ENCODE results near the gene SNTG2.
"Not testable (repeated sequence)": the region's sequence is repeated elsewhere in the genome, so short reads cannot be mapped to it uniquely, and the experiment has no call there.

The SNTG2 gene

GRCh38 chr2:1209246-1209645 is 258.6 kb downstream of the SNTG2 start:
- no peak for DNase-seq

DNA sequence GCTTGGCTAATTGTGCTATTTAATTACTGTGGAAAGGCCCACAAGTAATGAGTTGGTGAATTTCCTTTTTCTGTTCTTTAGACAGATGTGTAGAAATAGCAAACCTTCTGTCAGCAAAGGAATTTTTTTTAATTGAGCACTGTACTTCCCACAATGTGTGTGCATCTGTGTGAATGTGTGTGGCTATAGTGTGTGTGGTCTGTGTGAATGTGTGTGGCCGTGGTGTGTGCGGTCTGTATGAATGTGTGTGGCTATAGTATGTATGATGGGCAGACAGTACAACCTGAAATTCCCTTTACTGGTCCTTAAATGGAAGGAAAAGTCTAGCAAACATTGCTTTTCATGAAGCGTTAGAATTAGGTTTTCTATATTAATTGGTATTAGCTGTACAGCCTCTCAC is 259.1 kb downstream of the SNTG2 start:
- DNase-seq, result no peak

DNA sequence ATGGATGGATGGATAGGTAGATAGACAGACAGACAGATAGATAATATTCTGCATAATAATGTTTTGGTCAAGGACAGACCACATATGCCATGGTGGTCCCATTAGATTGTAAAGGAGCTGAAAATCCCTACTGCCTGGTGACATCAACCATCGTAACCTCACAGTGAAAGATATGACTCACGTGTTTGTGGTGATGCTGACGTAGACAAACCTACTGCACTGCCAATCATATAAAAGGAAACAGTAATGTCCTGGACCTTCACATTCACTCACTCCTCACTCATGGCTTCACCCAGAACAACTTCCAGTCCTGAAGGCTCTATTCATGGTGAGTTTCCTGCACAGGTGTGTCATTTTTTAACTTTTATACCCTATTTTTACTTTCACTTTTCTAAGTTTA is 259.7 kb downstream of the SNTG2 start:
- no peak for DNase-seq

DNA sequence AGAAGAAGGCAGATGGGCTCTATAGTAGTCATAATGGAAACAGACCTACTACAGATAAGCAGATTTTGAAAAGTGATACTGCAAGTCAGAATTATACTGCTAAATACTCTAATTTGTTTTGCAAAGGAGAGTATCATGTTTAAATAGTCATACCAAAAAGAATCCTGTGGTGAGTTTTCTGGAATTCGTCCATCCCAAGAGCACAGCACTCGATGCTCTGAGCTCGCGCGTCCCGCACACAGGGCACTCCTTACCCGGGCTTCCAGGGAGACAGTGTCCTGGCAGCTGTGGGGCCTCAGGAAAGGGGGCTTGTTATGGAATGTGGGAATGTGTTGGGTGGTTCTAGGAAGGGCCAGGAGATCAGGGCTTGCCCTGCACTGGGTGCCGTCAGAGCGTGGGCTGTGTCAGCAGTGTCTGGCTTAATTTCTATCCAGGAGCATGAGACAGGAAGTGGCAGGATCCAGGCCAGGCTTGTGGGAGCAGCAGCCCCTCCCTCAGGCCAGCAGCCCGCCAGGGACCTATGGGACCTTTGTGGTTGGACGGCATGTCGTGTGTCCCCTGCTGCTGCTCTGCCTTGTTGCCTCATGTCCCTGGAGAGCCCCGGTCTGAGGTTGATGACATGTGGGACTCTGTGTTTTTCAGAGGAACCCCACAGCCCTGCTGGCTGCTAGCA is 269.4 kb downstream of the SNTG2 start:
- DNase-seq, result no peak

- DNase-seq, result no peak
Measured at GRCh38 chr2:1222056-1222455, 271.4 kb downstream of the SNTG2 start.

- no peak for DNase-seq
Measured at GRCh38 chr2:1223791-1224190, 273.1 kb downstream of the SNTG2 start.

DNA sequence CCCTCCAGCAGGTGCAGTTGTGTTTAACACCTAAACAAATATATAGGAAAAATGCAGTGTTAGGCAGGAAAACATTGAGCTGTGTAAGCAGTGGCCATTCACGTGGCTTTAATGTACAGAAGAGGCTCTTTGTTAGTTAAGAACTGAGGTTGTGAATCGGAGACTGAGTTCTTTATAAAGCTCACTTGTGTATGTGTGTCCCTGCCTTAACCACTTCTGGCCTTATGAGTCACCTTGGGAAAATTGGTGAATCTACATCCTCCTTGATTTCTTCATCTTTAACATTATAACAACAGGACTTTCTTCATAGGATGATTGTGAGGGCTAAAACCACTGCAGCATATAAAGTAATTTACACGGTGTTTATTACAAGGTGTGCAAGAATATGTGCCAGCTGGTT is 274.3 kb downstream of the SNTG2 start:
- DNase-seq, result no peak

- no peak for DNase-seq
Measured at GRCh38 chr2:1226766-1227165, 276.1 kb downstream of the SNTG2 start.

- no peak for DNase-seq
Measured at GRCh38 chr2:1227274-1227900, 276.7 kb downstream of the SNTG2 start.

- not testable (repeated sequence) for DNase-seq
Measured at GRCh38 chr2:1229596-1229995, 278.9 kb downstream of the SNTG2 start.

DNA sequence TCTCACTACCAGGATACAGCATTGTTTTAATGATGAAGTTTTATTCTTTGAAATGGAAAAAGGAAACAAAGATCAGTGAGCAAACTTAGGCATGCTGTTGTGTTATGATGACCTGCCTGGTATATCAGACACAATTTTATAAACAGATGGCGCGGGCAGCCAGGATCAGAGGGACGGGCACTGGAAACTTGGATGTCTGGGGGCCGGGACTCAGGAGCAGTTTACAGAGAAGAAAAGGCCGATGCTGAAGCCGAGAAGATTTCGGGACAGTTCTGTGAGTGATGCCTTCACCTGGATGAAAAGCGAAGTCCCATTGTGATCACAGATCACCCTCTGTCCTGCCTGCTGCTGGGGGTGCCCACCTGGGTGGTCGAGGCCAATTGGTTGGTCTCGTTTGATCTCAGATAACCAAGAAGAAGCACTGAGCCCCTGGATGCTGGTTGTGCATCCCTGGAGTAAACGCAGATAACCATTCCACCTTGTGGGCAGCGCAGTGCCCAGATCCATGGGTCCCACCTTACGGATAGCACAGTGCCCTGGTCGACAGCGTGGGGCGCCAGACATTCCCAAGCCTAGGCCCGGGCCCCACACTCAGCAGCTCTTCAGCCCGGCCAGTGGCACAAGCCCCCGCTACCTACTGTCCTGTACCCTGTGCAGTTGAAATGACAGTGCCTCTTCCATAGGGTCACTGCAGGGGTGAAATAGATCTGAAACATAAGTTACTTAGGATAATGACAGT is 279.7 kb downstream of the SNTG2 start:
- DNase-seq, result no peak

GRCh38 chr2:1231466-1232063 is 280.9 kb downstream of the SNTG2 start:
- DNase-seq, result no peak

DNA sequence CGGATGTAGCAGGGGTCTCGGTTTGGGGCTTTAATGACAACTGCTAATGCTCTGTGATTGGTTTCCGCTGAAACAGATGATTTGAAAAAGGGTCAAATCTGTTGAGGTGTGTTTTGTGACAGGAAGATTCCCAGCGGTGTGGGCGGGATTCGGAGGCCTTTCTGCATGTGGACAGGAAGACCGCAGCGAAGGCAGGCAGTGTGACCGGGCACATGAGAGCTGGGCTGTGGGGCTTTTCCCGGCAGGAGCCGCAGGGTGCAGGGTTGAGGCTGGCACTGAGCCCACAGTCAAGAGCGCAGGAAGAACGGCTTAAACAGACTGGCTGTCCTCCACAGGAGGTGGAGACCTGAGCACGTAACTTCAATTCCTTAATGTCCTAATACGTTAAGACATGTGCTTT is 282.6 kb downstream of the SNTG2 start:
- no peak for DNase-seq

DNA sequence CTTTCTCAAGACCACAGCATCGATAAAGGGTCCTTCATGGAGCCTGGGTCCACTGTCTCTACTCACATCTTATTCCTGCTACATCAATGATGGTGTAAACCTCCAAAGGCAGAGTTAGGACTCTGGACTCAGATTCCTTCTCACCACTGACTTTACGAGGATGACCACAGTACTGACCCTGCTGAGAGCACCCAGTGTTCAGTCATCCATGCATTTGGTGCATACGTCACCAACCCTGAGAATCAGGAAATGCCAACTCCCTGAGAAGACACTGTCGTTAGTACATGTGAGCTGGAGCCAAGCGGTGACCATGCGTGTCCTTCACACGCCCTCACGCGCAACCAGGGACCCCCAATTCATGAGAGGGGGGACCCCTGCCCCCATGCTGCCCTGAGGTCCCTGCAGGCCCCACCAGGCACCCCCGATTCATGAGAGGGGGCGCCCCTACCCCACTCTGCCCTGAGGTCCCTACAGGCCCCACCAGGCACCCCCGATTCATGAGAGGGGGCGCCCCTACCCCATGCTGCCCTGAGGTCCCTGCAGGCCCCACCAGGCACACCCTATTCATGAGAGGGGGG is 284.2 kb downstream of the SNTG2 start:
- DNase-seq, result no peak

DNA sequence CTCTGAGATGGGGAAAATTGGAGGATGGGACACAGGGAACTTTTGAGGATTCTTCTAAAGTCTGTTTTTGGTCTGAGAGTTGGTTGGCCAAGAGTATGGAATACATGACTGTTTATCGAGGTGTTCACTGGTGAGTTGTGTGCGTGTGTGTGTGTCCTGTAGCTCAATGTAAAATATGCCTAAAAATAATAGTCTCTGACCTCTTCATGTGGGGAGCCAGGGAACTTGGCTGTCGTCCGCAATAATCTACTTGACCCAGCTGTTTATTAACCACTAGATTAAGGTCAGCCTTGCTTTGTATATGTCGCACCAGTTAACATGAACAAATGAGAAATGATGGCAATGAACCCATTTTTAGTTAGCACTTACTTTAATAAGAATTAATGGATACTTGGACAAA is 285.2 kb downstream of the SNTG2 start:
- no peak for DNase-seq

DNA sequence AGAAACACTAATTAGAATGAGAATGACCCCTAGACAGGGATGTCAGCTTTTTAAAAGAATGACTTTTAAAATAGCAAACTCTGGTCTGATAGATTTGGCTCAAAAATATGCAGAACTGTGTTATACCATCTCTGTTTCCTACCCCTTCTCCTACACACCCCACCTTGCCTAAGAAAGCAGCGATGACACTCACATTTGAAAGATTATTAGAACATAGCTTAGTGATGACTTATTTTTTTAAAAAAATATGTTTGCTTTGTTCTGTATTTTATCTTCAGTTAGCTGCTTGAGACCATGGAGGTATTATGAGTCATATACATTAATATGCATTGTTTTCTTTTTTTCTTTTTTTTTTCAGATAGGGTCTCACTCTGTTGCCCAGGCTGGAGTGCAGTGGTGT is 286.0 kb downstream of the SNTG2 start:
- no peak for DNase-seq

DNA sequence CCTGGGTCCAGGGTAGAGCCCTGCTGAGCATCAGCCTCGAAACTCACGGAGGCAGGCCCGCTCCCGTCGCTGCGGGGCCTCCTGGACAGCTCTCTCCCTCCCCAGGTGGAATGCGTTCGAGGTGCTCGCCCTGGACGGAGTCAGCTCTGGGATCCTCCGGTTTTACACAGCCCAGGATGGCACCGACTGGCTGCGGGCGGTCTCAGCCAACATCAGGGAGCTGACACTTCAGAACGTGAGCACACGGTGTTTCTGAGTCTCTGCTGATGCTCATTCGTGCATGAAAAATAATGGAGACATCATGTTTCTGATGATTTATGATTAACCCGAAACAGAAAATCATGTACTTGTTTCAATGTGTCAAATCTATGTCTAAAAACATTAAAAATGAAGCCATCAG is 287.1 kb downstream of the SNTG2 start:
- no peak for DNase-seq

DNA sequence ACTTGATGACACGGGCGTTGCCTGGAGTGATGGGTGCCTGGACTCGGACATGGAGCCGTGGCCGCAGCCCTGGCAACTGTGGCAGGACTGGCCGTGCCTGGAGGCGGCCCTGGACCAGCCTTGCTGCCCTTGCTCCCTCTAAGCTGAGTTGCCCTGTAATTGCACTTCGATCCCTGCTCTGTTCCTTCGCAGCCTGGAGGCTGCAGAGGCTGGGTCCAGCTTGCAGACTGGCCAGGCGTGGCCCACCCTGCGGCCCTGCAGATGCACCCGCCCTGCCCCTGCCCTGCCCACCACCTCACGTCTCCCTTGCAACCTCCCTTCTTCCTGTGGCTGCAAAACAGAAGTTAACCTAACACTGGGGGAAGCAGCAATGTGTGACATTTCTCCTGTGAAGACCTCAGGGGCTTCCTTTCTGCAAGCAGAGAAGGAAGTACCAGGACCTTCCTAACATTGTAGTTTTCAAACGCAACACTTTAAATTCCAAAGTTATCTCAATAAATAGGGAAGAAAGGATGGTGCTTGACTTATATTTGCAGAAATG is 288.0 kb downstream of the SNTG2 start:
- DNase-seq, result no peak

GRCh38 chr2:1245193-1245592 is 294.5 kb downstream of the SNTG2 start:
- DNase-seq, result no peak

DNA sequence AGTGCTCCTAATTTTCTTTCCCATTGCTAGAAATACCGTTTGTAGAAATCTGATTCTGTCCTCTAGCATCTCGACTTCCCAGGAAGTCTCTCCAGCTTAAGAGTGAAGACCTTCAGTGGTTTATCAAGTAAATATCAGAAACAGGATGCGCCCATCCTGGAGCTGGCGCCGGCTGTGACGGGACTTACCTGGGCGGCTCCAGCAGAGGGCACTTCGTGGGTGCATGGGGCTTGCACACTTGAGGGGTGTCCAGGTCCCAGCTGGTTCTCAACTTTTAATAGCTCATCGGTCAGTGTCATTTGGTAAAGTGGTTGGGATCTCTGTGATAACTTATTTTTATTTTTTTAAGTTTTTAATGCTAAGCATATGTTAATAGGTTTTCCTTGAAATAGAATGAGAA is 295.6 kb downstream of the SNTG2 start:
- DNase-seq, result peak; percentile 4

DNA sequence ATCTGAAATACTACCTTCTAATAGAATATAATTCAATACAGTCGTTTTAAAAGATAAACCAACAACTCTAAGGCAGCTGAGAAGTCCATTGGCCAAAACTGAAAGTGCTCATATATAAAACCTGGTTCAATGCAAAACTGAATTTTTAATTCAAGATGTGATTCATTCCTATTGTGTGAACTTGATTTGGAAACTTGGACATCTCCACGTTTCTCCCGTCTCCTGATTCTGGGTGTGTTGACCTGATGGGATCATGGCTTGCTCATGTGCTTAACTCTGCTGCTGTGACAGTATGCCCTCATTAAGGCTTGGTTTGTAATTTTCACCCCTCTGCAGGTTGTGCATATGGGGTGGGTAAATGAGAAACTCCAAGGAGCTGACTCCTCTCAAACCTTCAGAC is 296.3 kb downstream of the SNTG2 start:
- DNase-seq, result no peak

DNA sequence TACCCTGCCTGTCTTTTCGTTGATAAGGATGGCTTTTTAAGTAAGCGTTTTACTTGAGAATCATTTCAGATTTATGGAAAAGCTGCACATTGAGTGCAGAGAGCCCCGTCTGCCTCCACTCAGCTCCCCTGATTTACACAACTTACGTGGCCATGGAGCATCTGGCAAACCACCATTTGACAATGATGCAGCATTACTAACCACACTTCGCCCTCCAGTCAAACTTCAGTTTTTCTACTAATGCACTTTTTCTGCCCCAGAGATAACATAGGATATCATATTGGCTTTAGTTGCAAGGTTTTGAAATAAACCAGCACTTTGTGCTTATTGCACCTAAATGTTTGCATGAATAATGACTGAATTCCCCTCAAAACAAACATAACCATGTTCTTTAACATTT is 297.5 kb downstream of the SNTG2 start:
- DNase-seq, result no peak

Data from DMS53 (cell line).